GM23248 (cell line): ENCODE data around the gene MPPED1. TPM values are rescaled to one million over a fixed set of nuclear protein-coding genes. Genes with fewer than 3 reads are reported as not detected.

Experiments used
- DNase-seq: peaks from one replicate; pipeline ENCODE4 v3.0.0-alpha.2; 2015
- H2AFZ ChIP-seq: fragments of 200-600 bp; sonication (generic); 2 replicates; pipeline ENCODE4 v1.6.1; 2016; ENCODE audit warnings: antibody characterized with exemption
- H3F3A ChIP-seq: fragments of 200-600 bp; sonication (generic); 2 replicates; pipeline ENCODE4 v1.6.1; 2016; ENCODE audit warnings: mild to moderate bottlenecking, antibody characterized with exemption, mixed run types; ENCODE audit not compliant: insufficient read depth
- H3K27ac ChIP-seq: fragments of 200-600 bp; sonication (generic); 2 replicates; pipeline ENCODE4 v1.5.1; 2016; ENCODE audit warnings: mild to moderate bottlenecking
- H3K27me3 ChIP-seq: fragments of 200-600 bp; sonication (generic); replicated peaks from 2 replicates; pipeline ENCODE4 v1.6.1; 2016; ENCODE audit warnings: mild to moderate bottlenecking; ENCODE audit not compliant: insufficient read depth
- H3K36me3 ChIP-seq: fragments of 200-600 bp; sonication (generic); 2 replicates; pipeline ENCODE4 v1.6.1; 2016; ENCODE audit warnings: low read depth, mild to moderate bottlenecking
- H3K4me1 ChIP-seq: fragments of 200-600 bp; sonication (generic); 2 replicates; pipeline ENCODE4 v1.6.1; 2016; ENCODE audit warnings: mild to moderate bottlenecking; ENCODE audit not compliant: insufficient read depth
- H3K4me2 ChIP-seq: fragments of 200-600 bp; sonication (generic); one replicate; pipeline ENCODE4 v1.6.1; 2016; ENCODE audit warnings: mild to moderate bottlenecking; ENCODE audit not compliant: unreplicated experiment
- H3K4me3 ChIP-seq: fragments of 200-600 bp; sonication (generic); 2 replicates; pipeline ENCODE4 v1.5.1; 2016; ENCODE audit warnings: mild to moderate bottlenecking
- H3K79me2 ChIP-seq: fragments of 200-600 bp; sonication (generic); 2 replicates; pipeline ENCODE4 v1.6.1; 2016; ENCODE audit warnings: mild to moderate bottlenecking; ENCODE audit not compliant: insufficient read depth
- H3K9ac ChIP-seq: fragments of 200-600 bp; sonication (generic); 2 replicates; pipeline ENCODE4 v1.6.1; 2016; ENCODE audit warnings: mild to moderate bottlenecking
- H3K9me2 ChIP-seq: fragments of 200-600 bp; sonication (generic); 2 replicates; pipeline ENCODE4 v1.6.1; 2016; ENCODE audit warnings: mixed run types, mild to moderate bottlenecking, moderate library complexity; ENCODE audit not compliant: insufficient read depth
- H3K9me3 ChIP-seq: fragments of 200-600 bp; sonication (generic); one replicate; pipeline ENCODE4 v1.6.1; 2017; ENCODE audit warnings: low read depth
- H4K20me1 ChIP-seq: fragments of 200-600 bp; sonication (generic); 2 replicates; pipeline ENCODE4 v1.6.0; 2016; ENCODE audit not compliant: insufficient read depth
- EZH2 ChIP-seq: fragments of 200-600 bp; sonication (generic); IDR thresholded peaks from 2 replicates; pipeline ENCODE4 v1.6.1; 2018; ENCODE audit warnings: antibody characterized with exemption, mild to moderate bottlenecking; ENCODE audit not compliant: insufficient read depth, poor library complexity, severe bottlenecking
- EZH2phosphoT487 ChIP-seq: fragments of 200-600 bp; sonication (generic); IDR thresholded peaks from 2 replicates; pipeline ENCODE4 v1.6.1; 2018; ENCODE audit warnings: antibody characterized with exemption, moderate library complexity, mild to moderate bottlenecking, low read depth; ENCODE audit not compliant: insufficient read depth
- WGBS, 2 experiments: methylation state at CpG; one replicate each; pipeline ENCODE4 v1.1.6; 2015 to 2017; ENCODE audit warnings: low lambda C conversion rate in 2 of 2, low coverage in 1 of 2; ENCODE audit errors: missing lambda C conversion rate in 2 of 2; 5-methylcytosine and 5-hydroxymethylcytosine counted together
- in situ Hi-C: fragments of 300-500 bp; cut with MboI; formaldehyde crosslinking; loops from 2 replicates; pipeline ENCODE4 v1.15.0; 2020
- polyA plus RNA-seq: library from polyadenylated mRNA; unstranded; fragments of >200 nt; fragmentation: Nextera tagmentation; extraction: Ambion mirVana; gene quantifications from 2 replicates; pipeline ENCODE4 v1.2.1, GENCODE V29; 2016
- total RNA-seq: library from RNA; depleted of rRNA; stranded (reverse); fragments of >200 nt; shearing (Covaris generic); gene quantifications from 2 replicates; pipeline ENCODE4 v1.2.3, GENCODE V29; 2014

MPPED1 gene
- total and polyA plus RNA-seq, 2 experiments from 2014 or later: not detected

GRCh38 chr22:43497956-43498855 is 86.4 kb downstream of the MPPED1 start:
- Histone ChIP-seq H3K4me2 (no peak overlapping the region), H3K9me3 (no peaks in the 10 kb centered on the region), H3K4me3 (no peak overlapping the region), H4K20me1 (no peaks in the 10 kb centered on the region), H2AFZ (no peak overlapping the region), H3K36me3 (no peaks in the 10 kb centered on the region), H3K79me2 (no peaks in the 10 kb centered on the region), H3K27ac (no peak overlapping the region), H3K4me1 (no peaks in the 10 kb centered on the region), H3K9me2 (no peaks in the 10 kb centered on the region), H3F3A (no peaks in the 10 kb centered on the region), H3K27me3 (no peaks in the 10 kb centered on the region), H3K9ac (no peak overlapping the region)
- in situ Hi-C loops: no loop called here
- 56 to 79% methylated on average over 11 to 16 of the region's 16 CpGs for WGBS, 2 experiments
- no peak for DNase-seq
- TF ChIP-seq EZH2phosphoT487 (no peak), EZH2 (no peak)

GRCh38 chr22:43498856-43499253 is 87.0 kb downstream of the MPPED1 start:
- no peaks in the 10 kb centered on the region for H3K4me1 ChIP-seq
- no peak overlapping the region for H3K27ac ChIP-seq
- no peaks in the 10 kb centered on the region for H3K79me2 ChIP-seq
- in situ Hi-C loops: no loop called here
- no peak overlapping the region for H3K9ac ChIP-seq
- H3K27me3 ChIP-seq: no peaks in the 10 kb centered on the region
- no peak overlapping the region for H3K4me2 ChIP-seq
- no peaks in the 10 kb centered on the region for H4K20me1 ChIP-seq
- TF ChIP-seq EZH2phosphoT487 (no peak), EZH2 (no peak)
- H3K4me3 ChIP-seq: no peak overlapping the region
- no peak overlapping the region for H2AFZ ChIP-seq
- 17 to 40% methylated on average over 1 of the region's 1 CpG for WGBS, 2 experiments
- no peaks in the 10 kb centered on the region for H3K9me2 ChIP-seq
- no peaks in the 10 kb centered on the region for H3K36me3 ChIP-seq
- no peaks in the 10 kb centered on the region for H3K9me3 ChIP-seq
- no peak for DNase-seq
- H3F3A ChIP-seq: no peaks in the 10 kb centered on the region

DNA sequence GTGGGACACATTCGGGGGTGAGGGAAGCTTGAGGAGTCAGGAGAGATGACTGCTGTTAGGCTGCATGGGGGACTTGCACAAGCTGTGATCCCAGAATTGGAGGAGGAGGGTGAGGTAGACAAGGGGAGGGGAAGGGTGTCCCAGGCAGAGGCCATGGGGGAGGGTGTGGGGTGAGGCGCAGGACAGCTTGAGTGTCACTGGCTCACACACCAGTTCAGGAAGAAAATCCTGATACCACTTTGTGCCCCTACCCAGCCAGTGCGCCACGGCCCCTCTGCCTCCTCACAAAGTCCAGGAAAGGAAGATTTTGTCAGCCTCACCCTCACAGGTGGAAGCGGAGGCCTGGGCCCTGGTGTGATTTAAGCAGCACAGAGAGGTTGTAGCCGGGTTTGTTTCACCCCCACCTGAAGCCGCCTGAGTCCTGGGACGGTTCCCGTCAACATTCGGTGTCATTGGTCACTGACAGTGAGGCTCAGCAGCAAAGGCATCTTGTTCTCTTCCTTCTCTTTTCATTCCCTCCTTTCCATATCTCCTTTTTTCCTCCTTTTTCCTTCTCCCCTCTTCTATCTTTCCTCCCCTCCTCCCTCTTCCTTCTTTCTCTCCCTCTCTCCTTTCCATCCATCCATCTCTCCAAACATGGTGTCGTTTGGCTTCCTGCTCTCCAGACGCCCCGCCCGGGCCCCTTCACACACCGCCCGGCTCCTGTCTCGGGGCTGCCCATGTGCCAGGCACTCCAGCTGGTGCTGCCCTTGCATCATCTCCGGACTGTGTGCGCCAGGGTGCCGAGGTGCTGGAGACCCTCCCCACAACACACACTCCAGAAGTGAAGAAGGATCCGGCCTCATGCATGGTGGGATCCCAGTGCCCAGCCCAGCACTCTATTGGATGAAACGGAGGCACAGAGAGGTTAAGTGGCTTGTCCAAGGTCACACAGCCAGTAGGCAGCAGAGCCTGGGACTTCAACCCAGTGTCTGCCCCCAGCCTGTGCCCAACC is 89.3 kb downstream of the MPPED1 start:
- Histone ChIP-seq H3K9me2 (no peaks in the 10 kb centered on the region), H3K9me3 (no peaks in the 10 kb centered on the region), H3K4me3 (no peak overlapping the region), H3K4me2 (no peak overlapping the region), H3K36me3 (no peaks in the 10 kb centered on the region), H3K9ac (no peak overlapping the region), H3K27me3 (no peaks in the 10 kb centered on the region), H3K79me2 (no peaks in the 10 kb centered on the region), H3K4me1 (no peaks in the 10 kb centered on the region), H3K27ac (no peak overlapping the region), H2AFZ (no peak overlapping the region), H4K20me1 (no peaks in the 10 kb centered on the region), H3F3A (no peaks in the 10 kb centered on the region)
- DNase-seq: no peak
- WGBS, 2 experiments: 48 to 51% methylated on average over 21 to 22 of the region's 22 CpGs
- TF ChIP-seq EZH2: no peak
- TF ChIP-seq EZH2phosphoT487: no peak
- in situ Hi-C loops: no loop called here

- no peak overlapping the region for H3K27ac ChIP-seq
- no peak for DNase-seq
- no peaks in the 10 kb centered on the region for H4K20me1 ChIP-seq
- 25 to 33% methylated on average over 10 to 11 of the region's 11 CpGs for whole genome bisulfite sequencing, 2 experiments
- no peaks in the 10 kb centered on the region for H3K79me2 ChIP-seq
- H3K27me3 ChIP-seq: no peaks in the 10 kb centered on the region
- H3K9ac ChIP-seq: no peak overlapping the region
- no peaks in the 10 kb centered on the region for H3K36me3 ChIP-seq
- in situ Hi-C loops: no loop called here
- no peaks in the 10 kb centered on the region for H3F3A ChIP-seq
- no peak overlapping the region for H3K4me3 ChIP-seq
- H2AFZ ChIP-seq: no peak overlapping the region
- H3K4me1 ChIP-seq: no peaks in the 10 kb centered on the region
- H3K4me2 ChIP-seq: no peak overlapping the region
- no peaks in the 10 kb centered on the region for H3K9me3 ChIP-seq
- H3K9me2 ChIP-seq: no peaks in the 10 kb centered on the region
- no peak for TF ChIP-seq EZH2
- TF ChIP-seq EZH2phosphoT487: no peak
Observed at GRCh38 chr22:43501878-43502277, 90.1 kb downstream of the MPPED1 start.
